HepG2 (cell line): ENCODE data around the gene FCMR. TPM values are rescaled to one million over a fixed set of nuclear protein-coding genes. Genes with fewer than 3 reads are reported as not detected.

Experiments used
- ATAC-seq: fragments of 200-7000 bp; cut with Tn5 transposase; 3 replicates; pipeline ENCODE4 v1.9.1; 2020; ENCODE audit warnings: mild to moderate bottlenecking, moderate library complexity
- BruUV-seq: library from RNA; stranded (reverse); fragments of 400-500 nt; replicated peaks from 2 replicates; lab custom pipeline; 2021; lab: Mats Ljungman, UMichigan
- CTCF ChIA-PET: fragments of 300-600 bp; formaldehyde crosslinking; extraction: SDS; loops from one replicate; lab custom pipeline; 2021; ENCODE audit warnings: low total read pairs, inconsistent platforms, low intra/inter-chr PET ratio; lab: Yijun Ruan, JAX
- POLR2A ChIA-PET: fragments of 350-600 bp; sonication (Branson Sonifier 250); formaldehyde crosslinking; loops from one replicate; lab custom pipeline; 2020; ENCODE audit warnings: antibody characterized with exemption, inconsistent platforms; lab: Yijun Ruan, JAX
- DNase-seq: peaks from one replicate; pipeline ENCODE4 v3.0.0-alpha.2; 2015; ENCODE audit warnings: low spot score
- FAIRE-seq: peaks from 3 replicates; lab custom pipeline; 2011; peaks lifted over from hg19 to GRCh38; lab: Jason Lieb, UNC
- H2AFZ ChIP-seq: one replicate; pipeline ENCODE4 v1.6.1; 2011; ENCODE audit warnings: low read length, inconsistent platforms
- H3K27ac ChIP-seq: fragments of 300-600 bp; 3 replicates; pipeline ENCODE4 v1.8.0; 2011; ENCODE audit warnings: mixed run types, mild to moderate bottlenecking, mixed read lengths, low read length, inconsistent platforms; ENCODE audit not compliant: insufficient read depth; ENCODE audit errors: extremely low read length
- H3K27me3 ChIP-seq, 2 experiments: fragments of 200-600 bp in 1 of 2; 2 replicates in 1 of 2; 3 replicates in 1 of 2; pipeline versions ENCODE4 v1.6.0 to v1.8.0; 2011; ENCODE audit warnings: low read length in 2 of 2, mild to moderate bottlenecking in 2 of 2, moderate library complexity in 2 of 2, inconsistent platforms in 1 of 2; ENCODE audit not compliant: insufficient read depth in 2 of 2, control insufficient read depth in 1 of 2
- H3K36me3 ChIP-seq, 2 experiments: fragments of 200-600 bp in 1 of 2; replicated peaks in 1 of 2; 2 replicates in 1 of 2; 3 replicates in 1 of 2; pipeline versions ENCODE4 v1.5.1 to v1.8.0; 2011; ENCODE audit warnings: low read length in 2 of 2, inconsistent platforms in 1 of 2; ENCODE audit not compliant: insufficient read depth in 2 of 2, control insufficient read depth in 1 of 2
- H3K4me1 ChIP-seq: 2 replicates; pipeline ENCODE4 v1.5.1; 2012; ENCODE audit warnings: low read length, inconsistent platforms; ENCODE audit not compliant: insufficient read depth
- H3K4me2 ChIP-seq: 2 replicates; pipeline ENCODE4 v1.6.0; 2011; ENCODE audit warnings: low read depth, low read length, inconsistent platforms
- H3K4me3 ChIP-seq, 3 experiments: fragments of 200-600 bp in 1 of 3; sonication (generic), shearing (Covaris generic) in 1 of 3; replicated peaks in 1 of 3; 2 replicates each; pipeline ENCODE4 v1.5.1; 2011 to 2016; ENCODE audit warnings: low read length in 3 of 3, inconsistent platforms in 2 of 3, low read depth in 2 of 3, mild to moderate bottlenecking in 2 of 3, control low read depth in 1 of 3, mixed read lengths in 1 of 3; ENCODE audit not compliant: insufficient read depth in 1 of 3
- H3K79me2 ChIP-seq: one replicate; pipeline ENCODE4 v1.6.1; 2011; ENCODE audit warnings: low read length, inconsistent platforms; ENCODE audit not compliant: insufficient read depth
- H3K9ac ChIP-seq: 2 replicates; pipeline ENCODE4 v1.6.0; 2011; ENCODE audit warnings: mild to moderate bottlenecking, low read depth, low read length, inconsistent platforms; ENCODE audit not compliant: insufficient read depth
- H3K9me3 ChIP-seq: 2 replicates; pipeline ENCODE4 v1.5.1; 2012; ENCODE audit warnings: mild to moderate bottlenecking, low read length
- H4K20me1 ChIP-seq: 2 replicates; pipeline ENCODE4 v1.6.0; 2011; ENCODE audit warnings: inconsistent platforms, mild to moderate bottlenecking, low read length, moderate library complexity; ENCODE audit not compliant: insufficient read depth
- BRCA1 ChIP-seq: sonication (generic); formaldehyde crosslinking; IDR thresholded peaks from 2 replicates; pipeline ENCODE4 v1.4.0; 2020; ENCODE audit warnings: missing genetic modification reagents
- DMTF1 ChIP-seq: sonication (generic); formaldehyde crosslinking; IDR thresholded peaks from 2 replicates; pipeline ENCODE4 v1.4.0; 2020; ENCODE audit warnings: mild to moderate bottlenecking, missing genetic modification reagents
- ETS1 ChIP-seq: sonication (generic); formaldehyde crosslinking; IDR thresholded peaks from 2 replicates; pipeline ENCODE4 v1.4.0; 2020; ENCODE audit warnings: missing genetic modification reagents
- FOXM1 ChIP-seq: sonication (generic); formaldehyde crosslinking; IDR thresholded peaks from 2 replicates; pipeline ENCODE4 v1.5.0; 2020; ENCODE audit warnings: missing genetic modification reagents
- MAZ ChIP-seq, 2 experiments: sonication (generic) in 1 of 2; formaldehyde crosslinking in 1 of 2; IDR thresholded peaks; 2 replicates each; pipeline versions ENCODE4 v1.5.0 to v1.6.1; 2012 to 2020; ENCODE audit warnings: low read depth in 2 of 2, mild to moderate bottlenecking in 2 of 2, borderline replicate concordance in 1 of 2, improper control_type of control experiment in 1 of 2, low read length in 1 of 2, missing genetic modification reagents in 1 of 2, moderate library complexity in 1 of 2
- SPEN ChIP-seq: sonication (generic); formaldehyde crosslinking; IDR thresholded peaks from 2 replicates; pipeline ENCODE4 v1.5.1; 2020; ENCODE audit warnings: low read depth, mild to moderate bottlenecking, missing genetic modification reagents
- TARDBP ChIP-seq: sonication (generic); formaldehyde crosslinking; IDR thresholded peaks from 2 replicates; pipeline ENCODE4 v1.8.0; 2022; ENCODE audit warnings: mild to moderate bottlenecking, missing genetic modification reagents
- TMF1 ChIP-seq: sonication (generic); formaldehyde crosslinking; IDR thresholded peaks from 2 replicates; pipeline ENCODE4 v1.8.1; 2022; ENCODE audit warnings: low read depth, missing genetic modification reagents
- ZIK1 ChIP-seq: sonication (generic); formaldehyde crosslinking; IDR thresholded peaks from 2 replicates; pipeline ENCODE4 v1.5.0; 2020; ENCODE audit warnings: mild to moderate bottlenecking, low read depth, missing genetic modification reagents, borderline replicate concordance
- ZNF343 ChIP-seq: sonication (generic); formaldehyde crosslinking; IDR thresholded peaks from 2 replicates; pipeline ENCODE4 v1.4.0; 2020; ENCODE audit warnings: mild to moderate bottlenecking, missing genetic modification reagents
- ZNF484 ChIP-seq: sonication (generic); formaldehyde crosslinking; IDR thresholded peaks from 2 replicates; pipeline ENCODE4 v1.5.1; 2020; ENCODE audit warnings: mild to moderate bottlenecking, low read depth, missing genetic modification reagents, borderline replicate concordance
- ZNF550 ChIP-seq: sonication (generic); formaldehyde crosslinking; IDR thresholded peaks from 2 replicates; pipeline ENCODE4 v1.4.0; 2020; ENCODE audit warnings: mild to moderate bottlenecking, missing genetic modification reagents, borderline replicate concordance
- ZNF709 ChIP-seq: sonication (generic); formaldehyde crosslinking; IDR thresholded peaks from 2 replicates; pipeline ENCODE4 v1.5.0; 2020; ENCODE audit warnings: mild to moderate bottlenecking, missing genetic modification reagents
- ZNF788 ChIP-seq: sonication (generic); formaldehyde crosslinking; IDR thresholded peaks from 2 replicates; pipeline ENCODE4 v1.5.0; 2020; ENCODE audit warnings: mild to moderate bottlenecking, missing genetic modification reagents, borderline replicate concordance
- WGBS: methylation state at CpG from one replicate; pipeline ENCODE4 v1.1.6; 2017; ENCODE audit warnings: low lambda C conversion rate; 5-methylcytosine and 5-hydroxymethylcytosine counted together
- in situ Hi-C: cut with HindIII; loops from 2 replicates; pipeline ENCODE4 v1.10.0; 2017; ENCODE audit warnings: low pct_unique_long_range_greater_than_20kb; ENCODE audit not compliant: extremely low pct_ligation_motif_present
- intact Hi-C: fragments of 100-400 bp; cut with micrococcal nuclease; formaldehyde crosslinking; loops from one replicate; pipeline ENCODE4 v1.10.0; 2022; ENCODE audit not compliant: unreplicated experiment
- polyA plus RNA-seq, 8 experiments: library from polyadenylated mRNA; depleted of rRNA in 3 of 8; stranded (reverse) in 7 of 8; unstranded in 1 of 8; fragments of >200 nt; fragmentation: Illumina TruSeq in 4 of 8; extraction: Trizol in 4 of 8; gene quantifications; 2 replicates each; pipeline versions ENCODE4 v1.2.1 to v1.2.3, GENCODE V29; 2011 to 2016; ENCODE audit warnings: low read depth in 4 of 8, missing spikeins in 1 of 8, mixed read lengths in 1 of 8; ENCODE audit not compliant: insufficient read depth in 1 of 8
- total RNA-seq, 5 experiments: library from RNA; depleted of rRNA; stranded (reverse); fragments of >200 nt; fragmentation: Illumina TruSeq; extraction: Trizol; gene quantifications; 2 replicates each; pipeline ENCODE4 v1.2.3, GENCODE V29; 2016; ENCODE audit warnings: low read depth in 1 of 5
- TF ChIP-seq, protein P1 (sequence below): sonication (generic); formaldehyde crosslinking; IDR thresholded peaks from 2 replicates; pipeline ENCODE4 v1.8.1; 2022; ENCODE audit warnings: mild to moderate bottlenecking, missing genetic modification reagents

The FCMR gene
- total and polyA plus RNA-seq, 2 of the 13 experiments (the other 11 are each of a cell fraction or from before 2014, with no cell fraction given): not detected

DNA sequence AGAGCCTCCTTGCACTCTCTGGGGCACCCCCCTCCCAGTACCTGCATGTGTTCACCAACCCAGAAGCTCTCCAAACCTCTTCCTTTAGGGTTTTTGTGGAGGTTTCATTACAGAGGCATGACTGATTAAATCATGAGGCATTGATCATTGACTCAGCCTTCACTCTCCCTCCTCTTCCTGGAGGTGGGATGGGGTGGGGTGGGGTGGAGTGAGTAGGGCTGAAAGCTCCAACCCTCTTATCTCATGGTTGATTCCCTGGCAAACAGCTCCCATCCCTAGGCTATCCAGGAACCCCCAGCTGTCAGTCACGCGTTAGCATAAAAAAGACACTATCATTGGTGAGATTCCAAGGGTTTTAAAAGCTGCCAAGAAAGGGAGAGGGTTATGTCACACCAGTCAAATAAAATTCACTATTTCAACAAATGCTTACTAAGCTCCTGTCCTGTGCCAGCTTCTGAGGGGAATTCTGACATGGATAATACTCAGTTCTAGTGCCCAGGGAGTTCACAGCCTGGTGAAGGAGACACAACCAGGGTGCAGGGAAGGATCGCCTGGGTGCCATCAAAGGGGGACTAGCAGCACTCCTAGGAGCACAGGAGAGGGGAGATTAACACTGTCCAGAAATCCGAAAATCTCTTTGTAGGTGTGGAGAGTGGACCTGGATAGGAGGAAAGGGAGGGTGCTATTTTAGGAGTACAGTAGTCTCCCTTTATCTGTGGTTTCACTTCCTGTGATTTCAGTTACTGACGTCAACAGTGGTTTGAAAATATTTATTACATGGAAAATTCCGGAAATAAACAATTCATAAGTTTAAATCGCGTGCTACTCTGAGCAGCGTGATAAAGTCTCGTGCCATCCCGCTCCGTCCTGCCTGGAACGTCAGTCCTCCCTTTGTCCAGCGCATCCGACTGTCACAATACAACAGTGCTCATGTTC, 31.3 kb downstream of the FCMR start:
- CTCF ChIA-PET: no interaction called here
- H3K4me2 ChIP-seq: no peak overlapping the region
- ATAC-seq: no peak

More for the DNA sequence above, 31.3 kb downstream of the FCMR start:
- no peak overlapping the region for H2AFZ ChIP-seq
- TF ChIP-seq ZIK1 (CRISPR knock-in tag) (no peak), DMTF1 (CRISPR knock-in tag) (no peak), ZNF550 (no peak), MAZ (IDR thresholded peaks at IDR 0.05; ENCODE audit: borderline replicate concordance, low read depth, low read length) (no peak), MAZ (CRISPR knock-in tag; IDR thresholded peaks at IDR 0.05; ENCODE audit: low read depth) (no peak), SPEN (CRISPR knock-in tag) (no peak), ZNF788 (CRISPR knock-in tag) (no peak), FOXM1 (no peak), TARDBP (CRISPR knock-in tag) (no peak), ETS1 (CRISPR knock-in tag) (no peak), ZNF709 (no peak), BRCA1 (CRISPR knock-in tag) (no peak), TMF1 (CRISPR knock-in tag) (no peak), ZNF343 (CRISPR knock-in tag) (no peak), ZNF484 (CRISPR knock-in tag) (no peak)
- TF ChIP-seq, protein P1, sequence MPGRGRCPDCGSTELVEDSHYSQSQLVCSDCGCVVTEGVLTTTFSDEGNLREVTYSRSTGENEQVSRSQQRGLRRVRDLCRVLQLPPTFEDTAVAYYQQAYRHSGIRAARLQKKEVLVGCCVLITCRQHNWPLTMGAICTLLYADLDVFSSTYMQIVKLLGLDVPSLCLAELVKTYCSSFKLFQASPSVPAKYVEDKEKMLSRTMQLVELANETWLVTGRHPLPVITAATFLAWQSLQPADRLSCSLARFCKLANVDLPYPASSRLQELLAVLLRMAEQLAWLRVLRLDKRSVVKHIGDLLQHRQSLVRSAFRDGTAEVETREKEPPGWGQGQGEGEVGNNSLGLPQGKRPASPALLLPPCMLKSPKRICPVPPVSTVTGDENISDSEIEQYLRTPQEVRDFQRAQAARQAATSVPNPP (CRISPR knock-in tag): no peak
- TF ChIP-seq, all 625 proteins: peak for 0
- DNase-seq (no peak), FAIRE-seq (no peak)
- no peak overlapping the region for H3K9ac ChIP-seq
- no peaks in the 10 kb centered on the region for H3K79me2 ChIP-seq
- in situ Hi-C loops: no loop called here
- no TSS peak for BruUV-seq
- no peak overlapping the region for H3K4me3 ChIP-seq
- intact Hi-C loops: no loop called here
- H3K36me3 ChIP-seq: no peaks in the 10 kb centered on the region
- WGBS: 26% methylated on average over 15 of the region's 15 CpGs
- H3K27ac ChIP-seq: no peak overlapping the region
- peaks cover 1 to 44% of the 10 kb centered on the region in 2 experiments; a peak in 4 of 5 replicates for H3K27me3 ChIP-seq
- H3K9me3 ChIP-seq: no peaks in the 10 kb centered on the region
- POLR2A ChIA-PET: no interaction called here
- H3K4me1 ChIP-seq: no peaks in the 10 kb centered on the region
- no peaks in the 10 kb centered on the region for H4K20me1 ChIP-seq
